ENCODE measurements around the gene OR7C1.
"Not testable (repeated sequence)": the region's sequence is repeated elsewhere in the genome, so short reads cannot be mapped to it uniquely, and the experiment has no call there.

OR7C1 gene

GRCh38 chr19:14765403-14765802 is 69.6 kb downstream of the OR7C1 start:
- not testable (repeated sequence) for DNase-seq (ENCODE audit: low read depth)

DNA sequence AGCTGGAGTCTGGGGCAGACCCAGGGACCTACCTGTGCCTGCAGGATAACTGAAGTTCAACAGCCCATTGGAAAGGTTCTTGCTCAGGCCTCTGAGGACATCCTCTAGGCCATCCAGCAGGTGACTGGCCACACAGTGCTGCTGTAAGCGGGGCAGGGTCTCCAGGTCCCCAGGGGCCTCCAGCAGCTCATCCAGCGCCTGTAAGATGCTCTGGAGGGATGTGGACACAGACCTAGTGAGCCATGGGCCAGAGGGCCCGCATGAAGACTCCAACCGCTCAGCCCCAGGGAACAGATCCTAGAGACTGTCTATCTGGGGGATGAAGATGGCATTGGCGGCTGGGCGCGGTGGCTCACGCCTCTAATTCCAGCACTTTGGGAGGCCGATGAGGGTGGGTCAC is 70.6 kb downstream of the OR7C1 start:
- DNase-seq (ENCODE audit: low read depth): no peak

DNA sequence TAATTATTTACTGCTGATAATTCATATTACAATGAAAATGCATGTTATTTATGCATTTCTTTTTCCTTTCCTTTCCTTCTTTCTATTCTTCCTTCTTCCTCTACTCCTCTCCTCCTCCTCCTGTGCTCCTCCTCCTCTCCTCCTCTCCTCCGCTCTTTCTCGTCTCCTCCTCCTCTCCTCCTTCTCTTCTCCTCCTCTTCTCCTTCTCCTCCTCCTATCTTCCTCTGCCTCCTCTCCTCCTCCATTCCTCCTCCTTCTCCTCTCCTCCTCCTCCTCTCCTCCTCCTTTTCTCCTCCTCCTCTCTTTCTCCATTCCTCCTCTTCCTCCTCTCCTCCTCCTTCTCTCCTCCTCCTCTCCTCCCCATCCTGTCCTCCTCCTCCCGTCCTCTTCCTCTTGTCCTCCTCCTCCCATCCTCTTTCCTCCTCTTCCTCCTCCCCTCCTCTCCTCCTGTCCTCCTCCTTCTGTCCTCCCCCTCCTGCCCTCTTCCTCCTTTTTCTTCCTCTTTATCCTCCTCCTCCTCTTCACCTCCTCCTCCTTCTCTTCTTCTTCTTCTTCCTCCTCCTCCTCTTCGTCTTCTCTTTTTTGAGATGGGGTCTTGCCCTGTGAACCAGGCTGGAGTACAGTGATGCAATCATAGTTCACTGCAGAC is 71.4 kb downstream of the OR7C1 start:
- no peak for DNase-seq (ENCODE audit: low read depth)

DNA sequence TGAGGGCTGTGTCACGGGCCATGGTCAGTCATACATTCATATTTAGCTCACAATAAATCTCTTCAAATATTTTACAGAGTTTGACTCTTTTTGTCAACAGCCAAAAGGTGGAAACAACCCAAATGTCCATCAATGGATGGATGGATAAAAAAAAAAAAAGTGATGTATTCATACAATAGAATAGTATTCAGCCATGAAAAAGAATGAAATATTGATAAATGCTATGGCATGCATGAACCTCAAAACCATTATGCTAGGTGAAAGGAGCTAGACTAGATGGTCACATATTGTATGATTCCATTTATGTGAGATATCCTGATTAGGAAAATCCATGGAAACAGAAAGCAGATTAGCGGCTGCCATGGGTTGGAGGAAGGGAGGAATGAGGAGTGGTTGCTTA is 72.9 kb downstream of the OR7C1 start:
- no peak for DNase-seq (ENCODE audit: low read depth)

GRCh38 chr19:14761607-14762006 is 73.4 kb downstream of the OR7C1 start:
- DNase-seq (ENCODE audit: low read depth): no peak

DNA sequence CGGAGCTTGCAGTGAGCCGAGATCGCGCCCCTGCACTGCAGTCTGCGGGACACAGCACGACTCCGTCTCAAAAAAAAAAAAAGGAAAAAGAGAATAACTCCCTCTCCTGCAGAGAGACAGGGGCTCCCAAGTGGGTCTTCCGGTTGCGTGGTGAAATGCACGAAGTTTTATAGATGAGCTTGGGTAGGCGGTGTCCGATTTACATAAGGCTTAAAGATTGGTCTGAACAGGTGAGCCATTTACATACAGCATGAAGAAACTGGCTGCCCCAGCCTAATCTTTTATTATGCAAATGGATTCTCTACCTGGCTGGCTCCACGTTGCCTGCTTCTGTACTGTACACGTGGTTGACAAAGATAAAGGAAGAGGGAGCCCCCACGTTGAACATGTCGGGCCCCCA is 76.2 kb downstream of the OR7C1 start:
- no peak for DNase-seq (ENCODE audit: low read depth)

- no peak for DNase-seq (ENCODE audit: low read depth)
These were observed 86.4 kb downstream of the OR7C1 start for GRCh38 chr19:14748601-14749000.

All from activated gamma-delta T cell treated with anti-CD3 and anti-CD28 coated beads, Interleukin-2, amount 50 U/mL, for 16 hours (primary cell).